Measurements from ENCODE around the gene C1orf21.

C1orf21 gene

GRCh38 chr1:184527402-184527801 lies 140.6 kb downstream of the C1orf21 start:
- DNase-seq, result no peak

GRCh38 chr1:184530226-184530625 lies 143.4 kb downstream of the C1orf21 start:
- DNase-seq, result no peak

DNA sequence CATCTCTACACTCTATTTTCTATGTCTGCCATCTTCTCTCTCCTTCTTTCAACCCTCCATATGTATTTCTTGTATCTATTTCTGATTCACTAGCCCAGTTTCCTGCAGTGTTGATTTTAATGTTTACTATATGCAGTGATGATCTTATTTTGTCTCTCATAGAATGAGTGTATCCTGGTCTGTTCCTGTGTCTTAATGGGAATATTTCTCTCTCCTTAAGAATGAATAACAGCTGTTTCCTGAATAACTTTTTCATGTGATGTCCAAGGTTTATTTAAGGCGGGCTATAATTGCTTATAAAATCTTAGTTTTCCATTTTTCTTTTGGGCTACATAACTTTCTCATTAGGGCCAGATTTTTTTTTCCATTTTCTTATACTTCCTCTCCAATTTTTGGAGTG lies 144.5 kb downstream of the C1orf21 start:
- no peak for DNase-seq

- DNase-seq, result no peak
These were observed 145.4 kb downstream of the C1orf21 start for GRCh38 chr1:184532199-184532598.

- no peak for DNase-seq
These were observed 146.2 kb downstream of the C1orf21 start for GRCh38 chr1:184533049-184533448.

GRCh38 chr1:184533915-184534314 lies 147.1 kb downstream of the C1orf21 start:
- DNase-seq, result no peak

DNA sequence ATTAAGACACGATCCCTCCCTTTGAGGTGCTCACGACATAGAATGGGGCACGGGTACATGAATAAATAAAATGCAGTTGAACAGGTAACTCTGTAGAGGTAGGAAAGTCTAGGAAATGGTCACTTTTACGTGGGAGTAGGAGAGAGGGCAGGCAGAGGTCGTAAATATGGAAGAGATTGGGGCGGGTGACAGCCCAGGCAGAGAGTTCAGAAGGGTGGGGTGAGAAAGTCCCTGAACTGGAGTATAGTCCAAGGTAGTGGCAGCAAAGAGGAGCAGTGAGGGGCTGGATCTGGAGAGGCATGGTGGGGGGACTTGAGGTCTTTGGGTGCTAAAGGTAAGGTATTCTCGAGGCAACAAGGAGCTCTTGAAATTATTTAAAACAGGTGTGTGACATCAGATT lies 147.9 kb downstream of the C1orf21 start:
- DNase-seq, result no peak

GRCh38 chr1:184535191-184535970 lies 148.6 kb downstream of the C1orf21 start:
- DNase-seq, result no peak

DNA sequence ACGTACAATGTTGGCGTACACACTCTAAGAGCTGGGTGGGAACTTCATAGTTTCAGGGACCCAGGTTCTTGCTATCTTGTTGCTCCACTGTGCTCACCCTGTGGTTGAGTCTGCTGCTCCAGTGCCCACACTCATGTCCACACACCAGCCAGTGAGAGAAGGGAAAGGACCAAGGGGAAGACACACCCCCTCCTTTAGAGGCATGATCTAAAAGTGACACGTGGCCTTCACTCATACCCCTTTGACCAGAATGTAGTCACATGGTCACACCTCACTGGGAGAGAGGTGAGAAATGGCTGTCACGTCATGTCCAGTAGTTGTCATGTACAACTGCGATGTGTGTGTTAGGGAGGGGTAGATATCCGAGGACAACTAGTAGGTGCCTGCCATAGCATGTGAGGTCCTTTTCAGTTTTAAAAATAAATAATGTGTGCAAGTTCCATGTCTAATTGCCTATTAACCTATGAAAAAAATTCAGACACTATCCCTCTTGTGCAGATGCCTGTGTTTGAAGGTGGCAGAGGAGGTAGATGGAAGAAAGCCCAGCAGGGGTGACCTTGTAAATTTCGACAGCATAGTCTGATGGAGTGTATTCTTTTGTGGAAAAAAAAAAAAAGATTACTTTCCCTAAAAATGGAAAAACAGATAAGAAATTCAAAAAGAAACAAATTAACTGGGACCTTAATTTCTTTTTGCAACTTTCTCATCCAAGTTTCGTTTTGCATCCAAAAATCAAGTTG lies 149.6 kb downstream of the C1orf21 start:
- DNase-seq, result no peak

GRCh38 chr1:184539580-184539979 lies 152.8 kb downstream of the C1orf21 start:
- no peak for DNase-seq

- no peak for DNase-seq
These were observed 154.8 kb downstream of the C1orf21 start for GRCh38 chr1:184541537-184542152.

GRCh38 chr1:184542291-184542690 lies 155.5 kb downstream of the C1orf21 start:
- DNase-seq, result no peak

DNA sequence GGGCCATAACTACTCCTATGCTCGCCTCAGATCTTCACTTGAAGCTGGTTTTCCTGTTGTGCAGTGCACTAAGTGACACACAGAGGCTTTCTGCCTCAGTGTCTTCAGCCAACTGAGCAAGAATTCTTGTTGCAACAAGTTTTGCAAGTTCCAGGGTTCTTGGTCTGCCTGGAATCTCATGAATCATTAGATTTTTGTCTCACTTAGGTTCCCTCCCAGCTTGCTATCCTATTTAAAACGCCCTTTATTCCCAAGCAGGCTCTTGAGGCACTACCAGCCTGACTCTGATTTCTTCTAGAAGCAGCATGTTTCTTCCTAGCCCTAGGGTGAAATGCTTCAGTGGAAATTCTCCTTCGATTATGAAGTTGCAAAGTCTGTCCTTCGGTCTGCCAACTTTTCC lies 158.8 kb downstream of the C1orf21 start:
- DNase-seq, result no peak

DNA sequence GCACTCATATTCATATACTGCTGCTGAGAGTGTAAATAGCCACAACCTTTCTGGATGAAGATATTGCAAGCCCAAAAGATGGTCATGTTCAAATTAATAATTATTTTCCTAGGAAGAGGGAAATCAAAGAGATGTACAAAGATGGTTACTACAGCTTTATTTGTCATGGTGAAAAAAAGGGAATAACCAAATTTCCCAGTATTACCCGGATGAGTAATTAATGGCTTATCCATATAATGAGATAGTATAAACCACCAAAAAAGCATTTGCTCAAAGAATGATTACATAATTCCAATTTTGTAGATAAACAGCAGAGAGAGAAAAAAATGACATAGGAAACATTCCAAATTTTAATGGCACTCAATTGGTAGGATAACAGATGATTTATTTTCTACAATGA lies 165.6 kb downstream of the C1orf21 start:
- no peak for DNase-seq

- DNase-seq, result no peak
These were observed 167.0 kb downstream of the C1orf21 start for GRCh38 chr1:184553845-184554244.

DNA sequence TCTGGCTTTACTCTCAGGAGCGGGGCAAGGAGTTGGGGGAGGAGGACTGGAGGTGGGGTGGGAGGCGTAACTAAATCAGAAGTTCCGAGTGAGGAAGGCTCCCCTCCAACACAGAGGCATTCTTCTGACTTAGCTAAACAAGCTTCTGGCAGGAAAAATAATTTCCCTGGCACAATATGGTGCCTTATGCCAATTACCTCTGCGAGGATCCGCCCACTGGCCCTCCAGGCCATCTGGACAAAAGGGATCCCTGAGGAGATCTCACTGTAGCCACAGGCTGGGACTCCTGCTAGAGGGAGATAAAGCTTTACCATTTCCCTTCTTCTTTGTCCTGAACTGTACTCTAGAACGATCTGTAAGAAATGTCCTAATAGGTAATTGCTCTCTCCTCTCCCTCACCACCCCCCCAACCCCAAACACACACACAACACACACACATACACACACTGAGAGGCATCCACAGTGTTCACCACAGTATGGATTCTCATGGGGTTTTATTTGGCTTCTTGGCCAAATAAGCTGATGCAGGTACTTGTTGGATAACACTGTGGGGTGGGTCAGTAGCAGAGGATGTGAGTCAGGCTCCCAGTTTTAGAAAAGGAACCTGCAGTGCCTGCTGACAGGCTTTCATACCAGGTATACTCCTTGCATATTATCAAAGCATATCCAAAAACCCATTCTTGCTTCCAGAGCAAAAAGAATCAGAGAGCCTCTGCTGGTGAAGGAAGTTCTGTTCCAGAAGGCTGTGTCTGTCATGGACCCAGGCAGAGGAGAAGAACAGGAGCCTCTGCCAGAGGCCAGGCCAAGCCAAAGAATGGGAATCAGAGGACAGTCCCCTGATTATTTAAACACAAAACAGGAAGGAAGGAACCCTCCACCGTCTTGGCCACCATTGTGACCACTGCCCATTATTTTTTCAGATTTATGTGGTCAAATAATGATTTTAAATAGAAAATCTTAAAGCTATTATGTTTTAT lies 169.1 kb downstream of the C1orf21 start:
- no peak for DNase-seq

DNA sequence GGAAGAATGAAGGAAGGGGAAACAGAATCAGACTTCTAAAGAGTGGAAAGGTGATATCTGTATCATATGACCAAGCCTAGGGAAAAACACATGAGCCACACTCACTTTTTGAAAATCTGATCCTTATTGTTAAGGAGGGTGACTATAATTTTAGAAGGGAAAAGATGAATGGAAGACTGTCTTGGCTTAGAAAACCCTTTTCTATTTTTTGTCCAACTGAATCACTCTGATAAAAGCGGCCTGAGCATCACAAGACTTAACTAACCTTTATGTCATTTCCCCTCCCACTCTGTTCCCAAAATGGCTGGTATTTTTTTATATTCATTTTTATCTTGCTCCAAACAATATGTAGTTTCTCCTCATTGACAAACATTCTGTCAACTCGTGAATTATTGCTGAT lies 169.8 kb downstream of the C1orf21 start:
- no peak for DNase-seq

DNA sequence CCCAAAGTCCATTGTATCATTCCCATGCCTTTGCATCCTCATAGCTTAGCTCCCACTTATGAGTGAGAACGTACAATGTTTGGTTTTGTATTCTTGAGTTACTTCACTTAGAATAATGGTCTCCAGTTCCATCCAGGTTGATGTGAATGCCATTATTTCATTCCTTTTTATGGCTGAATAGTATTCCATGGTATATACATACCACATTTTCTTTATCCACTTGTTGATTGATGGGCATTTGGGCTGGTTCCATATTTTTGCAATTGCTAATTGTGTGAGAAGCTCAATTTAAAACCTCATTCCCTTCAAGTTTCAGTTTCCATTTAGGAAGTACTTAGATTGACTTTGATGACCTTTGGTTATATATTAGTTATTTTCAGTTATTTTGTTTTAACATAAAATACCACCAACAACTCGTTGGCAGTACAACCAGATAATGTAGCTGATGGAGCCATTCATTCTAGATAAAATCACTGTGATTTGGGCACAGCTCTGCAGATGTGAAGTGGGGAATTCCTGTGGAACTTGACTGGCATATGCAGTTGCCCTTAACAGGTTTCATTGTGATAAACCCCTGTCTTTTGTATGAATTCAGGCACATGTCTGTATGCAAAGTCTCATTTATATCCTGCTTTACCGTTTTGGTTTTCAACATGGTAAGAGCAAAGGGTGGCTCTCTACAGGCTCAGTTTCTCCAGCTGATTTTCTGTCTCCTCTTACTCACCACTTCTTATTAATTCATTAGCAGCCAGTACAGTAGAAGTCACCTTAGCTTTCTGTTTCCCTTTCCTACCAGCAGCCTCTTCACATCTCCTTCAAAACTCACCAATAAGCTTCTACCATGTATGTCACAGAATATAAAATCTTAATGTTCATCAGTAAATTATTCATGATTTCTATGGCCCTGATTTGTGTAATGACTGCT lies 170.9 kb downstream of the C1orf21 start:
- DNase-seq, result no peak

- no peak for DNase-seq
These were observed 171.9 kb downstream of the C1orf21 start for GRCh38 chr1:184558691-184559090.

DNA sequence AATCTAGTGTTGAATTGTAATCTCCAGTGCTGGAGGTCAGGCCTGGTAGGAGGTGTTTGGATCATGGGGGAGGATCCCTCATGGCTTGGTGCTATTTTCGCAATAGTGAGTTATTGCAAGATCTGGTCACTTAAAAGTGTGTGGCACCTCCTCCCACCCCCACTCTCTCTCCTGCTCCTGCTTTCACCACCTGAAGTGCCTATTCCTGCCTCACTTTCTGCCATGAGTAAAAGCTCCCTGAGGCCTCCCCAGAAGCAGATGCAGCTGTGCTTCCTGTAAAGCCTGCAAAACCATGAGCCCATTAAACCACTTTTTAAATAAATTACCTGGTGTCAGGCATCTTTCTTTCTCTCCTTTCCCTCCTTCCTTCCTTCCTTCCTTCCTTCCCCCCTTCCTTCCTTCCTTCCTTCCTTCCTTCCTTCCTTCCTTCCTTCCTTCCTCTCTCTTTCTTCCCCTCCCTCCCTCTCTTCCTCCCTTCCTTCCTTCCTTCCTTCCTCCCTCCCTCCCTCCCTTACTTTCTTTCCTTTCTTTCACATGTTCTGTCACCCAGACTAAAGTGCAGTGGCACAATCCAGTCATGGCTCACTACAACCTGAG lies 172.4 kb downstream of the C1orf21 start:
- DNase-seq, result no peak

DNA sequence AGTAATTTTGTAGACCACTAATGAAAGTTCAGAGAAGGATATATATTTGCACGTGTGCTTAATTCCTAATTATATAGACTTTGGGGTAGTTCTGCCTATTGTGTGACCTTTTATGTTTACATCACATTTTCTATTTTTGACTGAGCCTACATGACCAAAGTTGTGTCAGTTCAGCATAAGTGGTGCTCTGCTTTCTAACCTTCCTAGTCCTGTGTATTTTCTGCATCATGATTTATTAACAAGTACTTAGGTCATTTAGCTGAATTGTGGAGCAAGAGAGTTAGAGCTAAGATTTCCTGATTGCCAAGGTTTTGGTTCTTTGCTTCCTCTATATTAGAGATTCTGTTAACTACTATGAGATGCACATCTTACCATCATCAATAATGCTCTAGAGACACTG lies 176.0 kb downstream of the C1orf21 start:
- no peak for DNase-seq
